HG03565 (cell line): ENCODE results near the gene RAI2.
"Not testable (repeated sequence)": the region's sequence is repeated elsewhere in the genome, so short reads cannot be mapped to it uniquely, and the experiment has no call there.

Source experiments
- ATAC-seq: cut with Tn5 transposase; IDR thresholded peaks from one replicate; pipeline ENCODE4 v1.9.1; 2021; ENCODE audit warnings: mild to moderate bottlenecking, moderate library complexity; ENCODE audit not compliant: unreplicated experiment

Gene RAI2

DNA sequence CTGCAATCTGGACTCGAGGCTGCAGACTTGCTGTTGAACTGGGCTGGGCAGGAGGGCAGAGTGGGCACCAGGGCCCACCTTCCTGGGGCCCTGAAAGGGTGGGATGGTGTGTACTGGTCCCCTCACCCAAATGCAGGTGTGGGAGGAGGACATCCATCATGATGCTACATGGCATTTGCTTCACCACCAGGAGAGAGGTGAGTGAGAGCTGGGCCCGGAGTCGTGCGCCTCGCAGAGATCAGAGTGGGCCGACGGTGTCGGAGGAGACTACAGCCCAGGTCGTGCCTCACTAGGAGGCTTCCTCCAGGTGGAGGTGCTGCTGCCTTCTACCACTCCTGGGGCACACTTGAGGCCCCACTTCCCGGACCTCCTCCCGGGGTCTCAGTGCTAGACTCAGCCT is 73.5 kb downstream of the RAI2 start:
- ATAC-seq = no peak

DNA sequence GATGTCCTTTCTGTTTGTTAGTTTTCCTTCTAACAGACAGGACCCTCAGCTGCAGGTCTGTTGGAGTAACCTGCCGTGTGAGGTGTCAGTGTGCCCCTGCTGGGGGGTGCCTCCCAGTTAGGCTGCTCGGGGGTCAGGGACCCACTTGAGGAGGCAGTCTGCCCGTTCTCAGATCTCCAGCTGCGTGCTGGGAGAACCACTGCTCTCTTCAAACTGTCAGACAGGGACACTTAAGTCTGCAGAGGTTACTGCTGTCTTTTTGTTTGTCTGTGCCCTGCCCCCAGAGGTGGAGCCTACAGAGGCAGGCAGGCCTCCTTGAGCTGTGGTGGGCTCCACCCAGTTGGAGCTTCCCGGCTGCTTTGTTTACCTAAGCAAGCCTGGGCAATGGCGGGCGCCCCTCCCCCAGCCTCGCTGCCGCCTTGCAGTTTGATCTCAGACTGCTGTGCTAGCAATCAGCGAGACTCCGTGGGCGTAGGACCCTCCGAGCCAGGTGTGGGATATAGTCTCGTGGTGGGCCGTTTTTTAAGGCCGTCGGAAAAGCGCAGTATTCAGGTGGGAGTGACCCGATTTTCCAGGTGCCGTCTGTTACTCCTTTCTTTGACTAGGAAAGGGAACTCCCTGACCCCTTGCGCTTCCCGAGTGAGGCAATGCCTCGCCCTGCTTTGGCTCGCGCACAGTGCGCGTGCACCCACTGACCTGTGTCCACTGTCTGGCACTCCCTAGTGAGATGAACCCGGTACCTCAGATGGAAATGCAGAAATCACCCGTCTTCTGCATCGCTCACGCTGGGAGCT is 74.3 kb downstream of the RAI2 start:
- not testable (repeated sequence) for ATAC-seq

DNA sequence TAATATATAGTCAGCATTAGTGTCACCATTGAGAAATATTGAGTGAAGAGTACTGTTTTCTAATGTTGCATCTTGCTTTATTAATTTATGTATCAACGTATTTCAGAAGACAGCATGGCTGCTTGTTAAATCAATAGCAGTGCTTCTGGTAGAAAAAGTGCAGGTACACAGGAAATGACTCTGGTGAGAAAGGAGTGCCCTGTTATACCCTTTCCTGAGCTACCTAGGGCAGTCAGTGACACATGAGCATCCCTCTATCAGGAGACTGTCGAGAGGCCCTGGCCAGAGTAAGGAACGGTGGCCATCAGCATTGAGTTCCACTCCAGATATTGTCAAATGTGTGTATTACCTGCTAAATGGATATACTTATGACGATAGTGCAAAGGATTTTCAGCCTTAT is 81.7 kb downstream of the RAI2 start:
- ATAC-seq = no peak

DNA sequence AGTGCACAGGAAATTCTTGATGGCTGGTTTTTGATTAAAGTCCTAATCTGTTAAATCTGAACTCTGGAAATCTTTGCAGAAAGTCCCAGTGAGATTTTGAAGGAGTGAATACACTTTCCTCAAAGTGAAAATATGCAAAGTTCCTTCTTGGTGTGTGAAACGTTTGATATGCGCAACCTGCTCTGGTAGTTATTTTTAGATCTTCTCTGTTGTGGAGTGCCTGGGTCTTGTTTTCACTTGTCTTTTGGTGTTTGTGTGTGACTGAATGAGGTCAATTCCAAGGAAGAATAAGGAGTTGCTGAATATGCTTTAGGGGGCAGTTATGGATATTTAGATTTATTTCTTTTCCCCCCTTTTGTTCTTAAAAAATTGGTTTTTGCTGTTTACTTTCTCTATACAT is 82.1 kb downstream of the RAI2 start:
- ATAC-seq = no peak

DNA sequence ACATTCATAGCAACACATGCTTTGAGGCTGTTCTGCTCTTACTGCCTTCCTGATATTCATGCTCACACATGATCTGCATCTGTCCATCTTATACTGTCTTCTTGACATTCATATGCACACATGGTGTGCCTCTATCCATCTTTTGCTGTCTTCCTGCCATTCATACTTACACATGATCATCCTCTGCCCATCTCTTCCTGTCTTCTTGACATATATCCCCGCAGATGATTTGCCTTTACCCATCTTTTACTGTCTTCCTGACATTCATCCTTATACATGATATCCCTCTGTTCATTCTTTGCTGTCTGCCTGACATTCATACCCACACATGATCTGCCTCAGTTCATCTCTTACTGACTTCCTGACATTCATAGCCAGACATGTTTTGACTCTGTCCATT is 87.0 kb downstream of the RAI2 start:
- no peak for ATAC-seq

GRCh38 chrX:17773221-17773876 is 87.7 kb downstream of the RAI2 start:
- ATAC-seq = no peak

DNA sequence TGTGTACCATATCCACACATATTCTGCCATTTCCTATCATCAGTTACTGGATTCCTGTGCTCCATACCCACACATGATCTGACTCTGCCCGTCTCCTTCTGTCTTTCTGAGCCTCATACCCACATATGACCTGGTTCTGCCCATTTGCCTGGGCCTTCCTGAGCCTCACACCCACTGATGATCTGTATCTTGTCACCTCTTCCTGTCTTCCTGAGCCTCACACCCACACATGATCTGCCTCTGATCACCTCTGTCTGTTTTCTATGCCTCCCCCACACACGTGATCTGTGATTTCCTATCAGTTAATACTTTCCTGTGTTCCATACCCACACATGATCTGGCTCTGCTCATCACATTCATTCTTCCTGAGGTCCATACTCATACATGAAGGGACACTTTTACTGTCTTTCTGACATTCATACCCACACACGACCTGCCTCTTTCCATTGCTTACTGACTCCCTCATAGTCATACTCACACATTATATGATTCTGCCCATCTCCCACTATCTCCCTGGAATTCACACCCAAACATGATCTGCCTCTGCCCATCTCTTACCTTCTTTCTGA is 91.3 kb downstream of the RAI2 start:
- no peak for ATAC-seq

GRCh38 chrX:17768997-17769396 is 92.1 kb downstream of the RAI2 start:
- no peak for ATAC-seq

GRCh38 chrX:17767734-17768133 is 93.4 kb downstream of the RAI2 start:
- ATAC-seq = no peak

DNA sequence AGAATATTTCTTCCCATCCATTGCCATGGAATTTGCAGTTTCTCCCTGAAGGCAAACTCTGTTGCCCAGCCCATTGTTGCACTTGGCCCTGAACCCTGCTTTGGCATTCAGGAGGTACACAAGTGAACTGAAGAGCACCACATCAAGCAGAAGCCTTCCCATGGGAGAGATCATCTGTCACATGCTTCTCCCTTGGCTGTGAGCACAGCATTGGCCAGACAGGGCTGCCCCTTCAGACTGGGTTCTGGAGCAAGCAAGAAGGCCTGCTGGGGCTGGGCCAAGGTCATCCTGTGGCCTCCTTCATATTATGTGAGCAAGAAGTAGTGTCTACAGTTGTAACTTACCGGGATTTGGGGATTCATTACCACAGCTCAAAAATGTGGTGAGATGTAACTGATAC is 101.1 kb downstream of the RAI2 start:
- ATAC-seq = no peak

GRCh38 chrX:17758382-17758781 is 102.7 kb downstream of the RAI2 start:
- ATAC-seq = peak; percentile 71

- ATAC-seq = no peak
These were observed 110.7 kb downstream of the RAI2 start for GRCh38 chrX:17750436-17750835.
